Mesenchymal stem cell (in vitro differentiated cells and primary cell): ENCODE results near the gene RAPGEF4.
A peak's percentile ranks its signal among the peaks of the same experiment; 100 is the strongest.

ENCODE experiments used
- DNase-seq: peaks from one replicate; pipeline ENCODE4 v3.0.0-alpha.2; 2013
- H2AFZ ChIP-seq: one replicate; pipeline ENCODE4 v1.6.1; 2013; ENCODE audit warnings: low read depth, mild to moderate bottlenecking, control low read depth, inconsistent platforms, low read length, moderate library complexity
- H2AK5ac ChIP-seq: 2 replicates; pipeline ENCODE4 v1.6.1; 2013; ENCODE audit warnings: low read length, moderate library complexity, mild to moderate bottlenecking, inconsistent platforms; ENCODE audit not compliant: severe bottlenecking
- H2BK120ac ChIP-seq: one replicate; pipeline ENCODE4 v1.6.1; 2013; ENCODE audit warnings: low read depth, mild to moderate bottlenecking, inconsistent platforms, low read length, moderate library complexity
- H2BK12ac ChIP-seq, 2 experiments: one replicate each; pipeline ENCODE4 v1.6.1; 2013; ENCODE audit warnings: inconsistent platforms in 2 of 2, low read length in 2 of 2, mild to moderate bottlenecking in 2 of 2, moderate library complexity in 2 of 2, control low read depth in 1 of 2
- H2BK15ac ChIP-seq: one replicate; pipeline ENCODE4 v1.6.1; 2013; ENCODE audit warnings: mild to moderate bottlenecking, low read depth, inconsistent platforms; ENCODE audit not compliant: poor library complexity, severe bottlenecking
- H2BK5ac ChIP-seq: 2 replicates; pipeline ENCODE4 v1.6.1; 2013; ENCODE audit warnings: low read depth, mild to moderate bottlenecking, low read length, control low read depth, inconsistent platforms; ENCODE audit not compliant: poor library complexity, severe bottlenecking
- H3K14ac ChIP-seq, 2 experiments: one replicate each; pipeline ENCODE4 v1.6.1; 2013; ENCODE audit warnings: inconsistent platforms in 2 of 2, low read length in 2 of 2, control low read depth in 1 of 2, mild to moderate bottlenecking in 1 of 2, moderate library complexity in 1 of 2
- H3K18ac ChIP-seq, 2 experiments: one replicate each; pipeline ENCODE4 v1.6.1; 2013; ENCODE audit warnings: inconsistent platforms in 2 of 2, low read length in 2 of 2, control low read depth in 1 of 2, low read depth in 1 of 2, mild to moderate bottlenecking in 1 of 2
- H3K23ac ChIP-seq, 2 experiments: one replicate each; pipeline ENCODE4 v1.6.1; 2013; ENCODE audit warnings: inconsistent platforms in 2 of 2, low read length in 2 of 2, mild to moderate bottlenecking in 2 of 2, moderate library complexity in 2 of 2, control low read depth in 1 of 2
- H3K27ac ChIP-seq: 2 replicates; pipeline ENCODE4 v1.5.1; 2013; ENCODE audit warnings: mild to moderate bottlenecking, moderate library complexity, low read length, control low read depth, inconsistent platforms; ENCODE audit not compliant: poor library complexity, severe bottlenecking
- H3K27me3 ChIP-seq, 2 experiments: 2 replicates each; pipeline versions ENCODE4 v1.6.1 to v1.7.0; 2013; ENCODE audit warnings: low read length in 2 of 2, mild to moderate bottlenecking in 2 of 2, moderate library complexity in 2 of 2, control low read depth in 1 of 2, inconsistent platforms in 1 of 2; ENCODE audit not compliant: control insufficient read depth in 1 of 2, insufficient read depth in 1 of 2
- H3K36me3 ChIP-seq, 2 experiments: 2 replicates each; pipeline versions ENCODE4 v1.6.1 to v1.7.0; 2013; ENCODE audit warnings: low read length in 2 of 2, control low read depth in 1 of 2, inconsistent platforms in 1 of 2, low read depth in 1 of 2, mild to moderate bottlenecking in 1 of 2; ENCODE audit not compliant: insufficient read depth in 2 of 2, control insufficient read depth in 1 of 2
- H3K4ac ChIP-seq, 2 experiments: one replicate each; pipeline ENCODE4 v1.6.1; 2013; ENCODE audit warnings: inconsistent platforms in 2 of 2, low read length in 2 of 2, mild to moderate bottlenecking in 2 of 2, moderate library complexity in 2 of 2, control low read depth in 1 of 2, low read depth in 1 of 2
- H3K4me1 ChIP-seq: 2 replicates; pipeline ENCODE4 v1.6.1; 2013; ENCODE audit warnings: low read depth, low read length, control low read depth; ENCODE audit not compliant: control insufficient read depth, insufficient read depth
- H3K4me2 ChIP-seq: 2 replicates; pipeline ENCODE4 v1.6.1; 2013; ENCODE audit warnings: low read length, mild to moderate bottlenecking, inconsistent platforms; ENCODE audit not compliant: poor library complexity, severe bottlenecking
- H3K4me3 ChIP-seq, 2 experiments: 2 replicates each; pipeline versions ENCODE4 v1.5.1 to v1.7.0; 2013; ENCODE audit warnings: low read length in 2 of 2, mild to moderate bottlenecking in 2 of 2, control low read depth in 1 of 2, low read depth in 1 of 2; ENCODE audit not compliant: insufficient read depth in 1 of 2
- H3K79me1 ChIP-seq: replicated peaks from 2 replicates; pipeline ENCODE4 v1.6.1; 2013; ENCODE audit warnings: mild to moderate bottlenecking, control low read depth, low read length, inconsistent platforms; ENCODE audit not compliant: poor library complexity, severe bottlenecking
- H3K9ac ChIP-seq: 2 replicates; pipeline ENCODE4 v1.7.0; 2013; ENCODE audit warnings: mild to moderate bottlenecking, low read length, moderate library complexity
- H3K9me3 ChIP-seq: 2 replicates; pipeline ENCODE4 v1.7.0; 2013; ENCODE audit warnings: mild to moderate bottlenecking, low read length; ENCODE audit not compliant: control insufficient read depth
- H4K8ac ChIP-seq: one replicate; pipeline ENCODE4 v1.6.1; 2013; ENCODE audit warnings: inconsistent platforms, mild to moderate bottlenecking, low read length, moderate library complexity
- H4K91ac ChIP-seq: one replicate; pipeline ENCODE4 v1.6.1; 2013; ENCODE audit warnings: mild to moderate bottlenecking, low read length, inconsistent platforms
- WGBS: methylation state at CpG from one replicate; pipeline ENCODE4 v1.1.7; 2013; ENCODE audit warnings: mixed read lengths; 5-methylcytosine and 5-hydroxymethylcytosine counted together

The RAPGEF4 gene

GRCh38 chr2:172711110-172711509, 24.5 kb upstream of the RAPGEF4 start:
- Histone ChIP-seq H2BK120ac (no peak overlapping the region), H3K23ac (no peak overlapping the region), H2AFZ (no peak overlapping the region), H3K27ac (no peak overlapping the region), H3K18ac (no peak overlapping the region), H3K4ac (no peak overlapping the region), H2BK5ac (no peak overlapping the region), H3K4me2 (no peak overlapping the region), H3K27me3 (peaks cover 0 to 4% of the 10 kb centered on the region in 2 experiments), H3K36me3 (no peaks in the 10 kb centered on the region), H3K4me1 (no peaks in the 10 kb centered on the region), H3K4me3 (no peak overlapping the region), H2AK5ac (no peak overlapping the region), H2BK15ac (no peak overlapping the region), H4K91ac (no peak overlapping the region), H3K9ac (no peak overlapping the region), H3K14ac (no peak overlapping the region), H3K9me3 (no peaks in the 10 kb centered on the region), H2BK12ac (no peak overlapping the region), H3K79me1 (no peaks in the 10 kb centered on the region), H4K8ac (no peak overlapping the region)
- WGBS, result no CpG with 5 or more reads among the region's 1 CpG
- no peak for DNase-seq

- Histone ChIP-seq H3K9ac (no peak overlapping the region), H3K4me1 (no peaks in the 10 kb centered on the region), H3K27me3 (peaks cover 0 to 4% of the 10 kb centered on the region in 2 experiments), H4K91ac (no peak overlapping the region), H3K36me3 (no peaks in the 10 kb centered on the region), H2AK5ac (no peak overlapping the region), H2BK15ac (no peak overlapping the region), H2BK12ac (no peak overlapping the region), H2AFZ (no peak overlapping the region), H2BK120ac (no peak overlapping the region), H3K4ac (no peak overlapping the region), H3K9me3 (no peaks in the 10 kb centered on the region), H3K4me3 (no peak overlapping the region), H3K18ac (no peak overlapping the region), H2BK5ac (no peak overlapping the region), H4K8ac (no peak overlapping the region), H3K4me2 (no peak overlapping the region), H3K79me1 (no peaks in the 10 kb centered on the region), H3K23ac (no peak overlapping the region), H3K27ac (no peak overlapping the region), H3K14ac (peak overlapping the region in 1 of 2 experiments; percentile 78)
- no peak for DNase-seq
- WGBS, result 83% methylated on average over 13 of the region's 13 CpGs
These were observed 23.4 kb upstream of the RAPGEF4 start for GRCh38 chr2:172712251-172712650.

- Histone ChIP-seq H4K8ac (peak overlapping the region; percentile 9), H3K9me3 (no peaks in the 10 kb centered on the region), H3K27ac (no peak overlapping the region), H2BK5ac (no peak overlapping the region), H3K4me2 (no peak overlapping the region), H3K36me3 (no peaks in the 10 kb centered on the region), H2AFZ (no peak overlapping the region), H2AK5ac (no peak overlapping the region), H3K4ac (no peak overlapping the region), H3K18ac (no peak overlapping the region), H3K79me1 (no peaks in the 10 kb centered on the region), H2BK15ac (no peak overlapping the region), H3K14ac (no peak overlapping the region), H3K4me1 (no peaks in the 10 kb centered on the region), H3K23ac (no peak overlapping the region), H2BK12ac (no peak overlapping the region), H3K27me3 (peaks cover 0 to 4% of the 10 kb centered on the region in 2 experiments), H3K9ac (no peak overlapping the region), H2BK120ac (no peak overlapping the region), H4K91ac (no peak overlapping the region), H3K4me3 (no peak overlapping the region)
- WGBS, result 83% methylated on average over 16 of the region's 16 CpGs
- no peak for DNase-seq
These were observed 22.2 kb upstream of the RAPGEF4 start for GRCh38 chr2:172713365-172713875.

GRCh38 chr2:172722481-172722880, 13.2 kb upstream of the RAPGEF4 start:
- H3K27ac ChIP-seq, result no peak overlapping the region
- H4K91ac ChIP-seq, result no peak overlapping the region
- H3K36me3 ChIP-seq, result no peaks in the 10 kb centered on the region
- no peak overlapping the region for H2BK120ac ChIP-seq
- H3K9me3 ChIP-seq, result no peaks in the 10 kb centered on the region
- no peaks in the 10 kb centered on the region for H3K4me1 ChIP-seq
- no peak overlapping the region for H2AFZ ChIP-seq
- H2BK12ac ChIP-seq, result no peak overlapping the region
- H3K4me3 ChIP-seq, result no peak overlapping the region
- no peak for DNase-seq
- no peak overlapping the region for H4K8ac ChIP-seq
- 86% methylated on average over 1 of the region's 2 CpGs for WGBS
- H3K27me3 ChIP-seq, result no peaks in the 10 kb centered on the region
- H3K18ac ChIP-seq, result no peak overlapping the region
- no peaks in the 10 kb centered on the region for H3K79me1 ChIP-seq
- H3K23ac ChIP-seq, result no peak overlapping the region
- H2BK15ac ChIP-seq, result no peak overlapping the region
- no peak overlapping the region for H3K14ac ChIP-seq
- H2AK5ac ChIP-seq, result no peak overlapping the region
- H3K4ac ChIP-seq, result no peak overlapping the region
- H2BK5ac ChIP-seq, result no peak overlapping the region
- H3K9ac ChIP-seq, result no peak overlapping the region
- no peak overlapping the region for H3K4me2 ChIP-seq
